Astrocyte (in vitro differentiated cells and primary cell): ENCODE measurements around the gene KPNA3. TPM values are rescaled to one million over a fixed set of nuclear protein-coding genes. Genes with fewer than 3 reads are reported as not detected.

Experiments used
- DNase-seq: peaks from one replicate; pipeline ENCODE4 v3.0.0-alpha.2; 2010; ENCODE audit warnings: low read depth
- FAIRE-seq: peaks from 2 replicates; lab custom pipeline; 2011; peaks lifted over from hg19 to GRCh38; lab: Jason Lieb, UNC
- H2AFZ ChIP-seq: 2 replicates; pipeline ENCODE4 v1.6.0; 2012; ENCODE audit warnings: low read depth, low read length, inconsistent platforms
- H3K27ac ChIP-seq: 2 replicates; pipeline ENCODE4 v1.5.1; 2011; ENCODE audit warnings: low read depth, low read length, inconsistent platforms
- H3K27me3 ChIP-seq: 2 replicates; pipeline ENCODE4 v1.6.0; 2011; ENCODE audit warnings: low read length, inconsistent platforms; ENCODE audit not compliant: insufficient read depth
- H3K36me3 ChIP-seq: 2 replicates; pipeline ENCODE4 v1.5.1; 2011; ENCODE audit warnings: low read length, inconsistent platforms; ENCODE audit not compliant: insufficient read depth
- H3K4me1 ChIP-seq: 2 replicates; pipeline ENCODE4 v1.5.1; 2011; ENCODE audit warnings: low read length, inconsistent platforms; ENCODE audit not compliant: insufficient read depth
- H3K4me2 ChIP-seq: 2 replicates; pipeline ENCODE4 v1.6.0; 2012; ENCODE audit warnings: low read length, inconsistent platforms
- H3K4me3 ChIP-seq: 2 replicates; pipeline ENCODE4 v1.5.1; 2011; ENCODE audit warnings: low read depth, mild to moderate bottlenecking, low read length, inconsistent platforms; ENCODE audit not compliant: insufficient read depth
- H3K79me2 ChIP-seq: 2 replicates; pipeline ENCODE4 v1.6.0; 2012; ENCODE audit warnings: mild to moderate bottlenecking, low read length, inconsistent platforms; ENCODE audit not compliant: insufficient read depth
- H3K9ac ChIP-seq: 2 replicates; pipeline ENCODE4 v1.6.0; 2012; ENCODE audit warnings: mild to moderate bottlenecking, low read length, inconsistent platforms
- H3K9me3 ChIP-seq: 2 replicates; pipeline ENCODE4 v1.5.1; 2012; ENCODE audit warnings: low read depth, mild to moderate bottlenecking, low read length, inconsistent platforms; ENCODE audit not compliant: insufficient read depth
- H4K20me1 ChIP-seq: 2 replicates; pipeline ENCODE4 v1.6.0; 2012; ENCODE audit warnings: low read length, inconsistent platforms; ENCODE audit not compliant: insufficient read depth
- H3K27ac Mint-ChIP-seq: one replicate; pipeline ENCODE4 v1.8.0; 2021; ENCODE audit warnings: mild to moderate bottlenecking, mixed read lengths; ENCODE audit not compliant: unreplicated experiment
- H3K27me3 Mint-ChIP-seq: one replicate; pipeline ENCODE4 v1.8.0; 2021; ENCODE audit warnings: low read depth, mixed read lengths; ENCODE audit not compliant: unreplicated experiment
- H3K36me3 Mint-ChIP-seq: one replicate; pipeline ENCODE4 v1.8.0; 2021; ENCODE audit warnings: low read depth, mixed read lengths; ENCODE audit not compliant: unreplicated experiment
- H3K4me1 Mint-ChIP-seq: one replicate; pipeline ENCODE4 v1.8.0; 2021; ENCODE audit warnings: low read depth, mixed read lengths; ENCODE audit not compliant: unreplicated experiment
- H3K4me3 Mint-ChIP-seq: one replicate; pipeline ENCODE4 v1.8.0; 2021; ENCODE audit warnings: mild to moderate bottlenecking, moderate library complexity, mixed read lengths; ENCODE audit not compliant: unreplicated experiment
- H3K9me3 Mint-ChIP-seq: one replicate; pipeline ENCODE4 v1.8.0; 2021; ENCODE audit warnings: mild to moderate bottlenecking, mixed read lengths; ENCODE audit not compliant: unreplicated experiment
- CTCF ChIP-seq: IDR thresholded peaks from 2 replicates; pipeline ENCODE4 v1.5.1; 2011; ENCODE audit warnings: low read depth, mild to moderate bottlenecking, inconsistent platforms, low read length, moderate library complexity; ENCODE audit not compliant: insufficient read depth
- EZH2 ChIP-seq: IDR thresholded peaks from 2 replicates; pipeline ENCODE4 v1.6.1; 2012; ENCODE audit warnings: mild to moderate bottlenecking, low read length, inconsistent platforms; ENCODE audit not compliant: insufficient read depth
- total RNA-seq: library from RNA; stranded (reverse); gene quantifications from 2 replicates; pipeline ENCODE4 v1.2.1, GENCODE V29; 2021

The KPNA3 gene
- total RNA-seq, 1 donor from 2014 or later: 62.0 TPM

- no peak for FAIRE-seq
- DNase-seq: no peak
- H3K4me3 Mint-ChIP-seq: no peak overlapping the region
- Histone ChIP-seq H3K79me2 (no peaks in the 10 kb centered on the region), H3K9ac (no peak overlapping the region), H3K27me3 (peaks cover 8% of the 10 kb centered on the region), H3K4me1 (no peaks in the 10 kb centered on the region), H3K36me3 (no peaks in the 10 kb centered on the region), H3K4me3 (no peak overlapping the region), H3K27ac (no peak overlapping the region), H2AFZ (no peak overlapping the region), H4K20me1 (no peaks in the 10 kb centered on the region), H3K4me2 (no peak overlapping the region), H3K9me3 (no peaks in the 10 kb centered on the region)
- TF ChIP-seq CTCF: no peak
- no peaks in the 10 kb centered on the region for H3K4me1 Mint-ChIP-seq
- H3K36me3 Mint-ChIP-seq: no peaks in the 10 kb centered on the region
- H3K27me3 Mint-ChIP-seq: peaks cover 10% of the 10 kb centered on the region
- H3K9me3 Mint-ChIP-seq: no peaks in the 10 kb centered on the region
- H3K27ac Mint-ChIP-seq: no peak overlapping the region
These were observed 34.9 kb upstream of the KPNA3 start for GRCh38 chr13:49827336-49827735.

DNA sequence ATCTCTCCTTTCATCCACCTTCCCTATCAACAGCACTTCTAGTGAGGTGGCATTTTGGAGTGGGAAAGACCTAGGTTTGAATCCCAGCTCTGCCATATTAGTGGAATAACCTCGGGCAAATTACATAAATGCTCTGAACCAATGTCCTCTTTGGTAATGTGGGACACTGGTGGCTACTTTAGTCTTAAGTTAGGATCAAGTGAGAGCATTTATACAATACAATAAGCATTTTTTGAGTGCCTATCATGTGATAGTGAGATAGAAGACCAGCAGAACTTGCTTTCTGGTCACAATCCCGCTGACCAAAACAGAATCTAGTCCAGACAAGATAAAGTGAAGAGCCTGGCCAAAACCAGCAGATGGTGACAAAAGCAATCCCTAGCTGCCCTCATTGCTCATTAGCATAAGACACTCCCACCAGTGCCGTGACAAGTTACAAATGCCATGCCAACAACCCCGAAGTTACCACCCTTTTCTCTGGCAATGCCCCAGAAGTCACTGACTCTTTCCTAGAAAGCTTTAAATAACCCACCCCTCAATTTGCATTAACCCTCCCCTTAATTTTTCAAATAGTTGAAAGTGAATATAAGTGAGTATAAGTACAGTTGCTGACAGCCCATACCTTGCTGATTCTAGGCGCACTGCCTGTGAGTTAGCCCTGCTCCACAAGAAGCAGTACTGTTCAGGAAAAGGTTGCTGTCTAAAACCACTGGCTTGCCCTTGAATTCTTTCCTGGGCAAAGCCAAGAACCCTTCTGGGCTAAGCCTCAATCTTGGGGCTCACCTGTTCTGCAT is 28.9 kb upstream of the KPNA3 start:
- Histone ChIP-seq H3K36me3 (no peaks in the 10 kb centered on the region), H3K4me3 (no peak overlapping the region), H3K27me3 (peaks cover 11% of the 10 kb centered on the region), H3K9ac (no peak overlapping the region), H2AFZ (no peak overlapping the region), H3K79me2 (no peaks in the 10 kb centered on the region), H3K9me3 (no peaks in the 10 kb centered on the region), H3K4me1 (no peaks in the 10 kb centered on the region), H3K4me2 (no peak overlapping the region), H4K20me1 (no peaks in the 10 kb centered on the region), H3K27ac (no peak overlapping the region)
- Mint-ChIP-seq H3K4me1 (no peaks in the 10 kb centered on the region), H3K4me3 (no peak overlapping the region), H3K27ac (no peak overlapping the region), H3K27me3 (peaks cover 9% of the 10 kb centered on the region), H3K36me3 (no peaks in the 10 kb centered on the region), H3K9me3 (peaks cover 2% of the 10 kb centered on the region)
- DNase-seq (no peak), FAIRE-seq (no peak)
- TF ChIP-seq EZH2: no peak
- TF ChIP-seq CTCF: no peak

GRCh38 chr13:49820591-49821215 is 28.2 kb upstream of the KPNA3 start:
- Mint-ChIP-seq H3K27ac (no peak overlapping the region), H3K27me3 (peaks cover 9% of the 10 kb centered on the region)
- no peaks in the 10 kb centered on the region for H3K9me3 ChIP-seq

More at GRCh38 chr13:49820591-49821215, 28.2 kb upstream of the KPNA3 start:
- no peaks in the 10 kb centered on the region for H3K4me1 ChIP-seq
- no peaks in the 10 kb centered on the region for H4K20me1 ChIP-seq
- peaks cover 11% of the 10 kb centered on the region for H3K27me3 ChIP-seq
- no peak overlapping the region for H3K4me2 ChIP-seq
- H3K79me2 ChIP-seq: no peaks in the 10 kb centered on the region
- no peak overlapping the region for H3K4me3 ChIP-seq
- Mint-ChIP-seq H3K4me3 (no peak overlapping the region), H3K9me3 (peaks cover 2% of the 10 kb centered on the region), H3K36me3 (no peaks in the 10 kb centered on the region), H3K4me1 (no peaks in the 10 kb centered on the region)
- H3K9ac ChIP-seq: no peak overlapping the region
- H3K27ac ChIP-seq: no peak overlapping the region
- no peak for FAIRE-seq
- H2AFZ ChIP-seq: no peak overlapping the region
- no peak for DNase-seq
- no peaks in the 10 kb centered on the region for H3K36me3 ChIP-seq
- no peak for TF ChIP-seq EZH2
- no peak for TF ChIP-seq CTCF
